GM12872 (cell line): ENCODE data around the gene UBXN10.

Experiments
- TF ChIP-seq, protein P1 (sequence below): IDR thresholded peaks from 3 replicates; pipeline ENCODE4 v1.5.1; 2011; ENCODE audit warnings: low read depth, mild to moderate bottlenecking, low read length, moderate library complexity; ENCODE audit not compliant: insufficient read depth

The UBXN10 gene

DNA sequence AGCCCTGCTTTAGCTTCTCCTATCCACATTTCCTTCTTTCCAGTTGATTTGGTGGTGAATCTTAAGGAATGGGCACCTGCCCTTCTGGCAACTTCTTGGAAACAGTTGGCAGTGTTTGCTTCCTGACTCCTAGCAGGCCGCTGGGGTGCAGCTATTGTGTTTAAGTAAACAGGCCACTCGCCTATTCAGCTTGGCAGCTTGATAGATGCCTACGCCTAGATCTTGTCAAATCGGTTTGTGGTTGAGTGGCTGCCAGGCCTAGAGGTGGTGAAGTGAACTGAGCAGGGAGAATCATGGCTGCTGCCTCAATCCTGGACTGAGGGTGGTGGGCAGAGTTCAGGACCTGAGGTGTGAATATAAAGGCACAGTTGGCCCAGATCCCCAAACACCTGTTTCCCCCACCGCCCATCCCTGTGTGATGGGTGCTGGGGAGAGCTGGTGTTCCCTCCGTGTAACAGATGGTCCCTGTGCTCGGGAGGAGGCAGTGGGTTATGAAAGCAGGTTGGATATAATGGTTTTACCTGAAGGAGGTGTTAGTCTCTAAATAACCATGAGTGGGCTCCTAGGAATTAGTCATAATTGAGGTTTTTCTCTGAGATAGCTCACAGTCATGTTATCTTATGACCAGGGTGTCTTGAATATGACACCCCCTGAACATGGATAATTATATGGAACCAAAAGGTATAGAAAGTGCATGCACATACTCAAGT lies 1.4 kb downstream of the UBXN10 start:
- TF ChIP-seq, protein P1, sequence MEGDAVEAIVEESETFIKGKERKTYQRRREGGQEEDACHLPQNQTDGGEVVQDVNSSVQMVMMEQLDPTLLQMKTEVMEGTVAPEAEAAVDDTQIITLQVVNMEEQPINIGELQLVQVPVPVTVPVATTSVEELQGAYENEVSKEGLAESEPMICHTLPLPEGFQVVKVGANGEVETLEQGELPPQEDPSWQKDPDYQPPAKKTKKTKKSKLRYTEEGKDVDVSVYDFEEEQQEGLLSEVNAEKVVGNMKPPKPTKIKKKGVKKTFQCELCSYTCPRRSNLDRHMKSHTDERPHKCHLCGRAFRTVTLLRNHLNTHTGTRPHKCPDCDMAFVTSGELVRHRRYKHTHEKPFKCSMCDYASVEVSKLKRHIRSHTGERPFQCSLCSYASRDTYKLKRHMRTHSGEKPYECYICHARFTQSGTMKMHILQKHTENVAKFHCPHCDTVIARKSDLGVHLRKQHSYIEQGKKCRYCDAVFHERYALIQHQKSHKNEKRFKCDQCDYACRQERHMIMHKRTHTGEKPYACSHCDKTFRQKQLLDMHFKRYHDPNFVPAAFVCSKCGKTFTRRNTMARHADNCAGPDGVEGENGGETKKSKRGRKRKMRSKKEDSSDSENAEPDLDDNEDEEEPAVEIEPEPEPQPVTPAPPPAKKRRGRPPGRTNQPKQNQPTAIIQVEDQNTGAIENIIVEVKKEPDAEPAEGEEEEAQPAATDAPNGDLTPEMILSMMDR: no peak

DNA sequence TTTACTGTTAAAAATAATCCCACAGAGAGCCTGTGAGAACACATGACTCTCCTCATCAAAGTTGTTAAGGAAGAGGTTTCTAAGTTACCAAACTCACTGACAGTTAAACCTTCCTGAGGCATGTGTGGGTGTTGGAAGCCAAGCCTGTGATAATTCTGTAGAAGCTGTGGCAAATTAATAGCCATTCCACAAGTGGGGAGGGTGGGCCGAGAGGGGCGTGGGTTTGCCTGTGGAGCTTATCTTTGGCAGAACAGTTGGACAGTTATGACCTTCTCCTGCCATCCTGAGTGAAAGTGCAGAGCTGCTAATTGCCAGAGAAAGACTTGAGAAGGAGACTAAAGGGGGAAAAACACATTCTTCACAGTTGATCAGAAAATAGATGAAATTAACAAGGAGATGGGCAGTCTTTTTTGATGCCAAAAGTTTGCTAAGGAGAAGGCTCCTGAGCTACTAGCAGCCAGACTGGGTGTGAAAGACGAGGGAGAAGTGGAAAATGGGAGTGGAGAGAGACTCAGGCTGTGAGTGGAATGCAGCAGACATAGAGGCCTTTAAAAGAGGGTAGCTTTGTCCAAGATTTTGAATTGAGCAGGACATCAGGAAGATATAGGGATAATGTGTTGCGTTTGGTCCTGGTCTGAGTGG lies 2.0 kb downstream of the UBXN10 start:
- TF ChIP-seq, protein P1: no peak

DNA sequence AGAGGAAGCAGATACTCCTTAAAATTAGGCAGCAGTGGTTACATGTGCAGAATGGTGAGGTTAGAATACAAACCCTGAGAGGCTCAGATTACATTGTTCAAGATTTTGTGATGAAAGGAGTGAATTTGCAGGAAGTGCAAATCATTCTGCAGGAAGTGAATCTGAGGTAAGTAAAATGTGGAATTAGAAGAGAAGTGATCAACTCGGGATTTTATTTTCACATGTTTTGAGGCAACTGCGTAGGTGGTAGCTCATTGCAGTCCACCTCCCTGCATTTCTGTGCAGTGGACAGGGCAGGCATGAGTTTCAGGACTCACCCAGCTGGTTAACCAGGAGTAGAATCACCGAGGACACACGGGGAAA lies 2.5 kb downstream of the UBXN10 start:
- TF ChIP-seq, protein P1: no peak

DNA sequence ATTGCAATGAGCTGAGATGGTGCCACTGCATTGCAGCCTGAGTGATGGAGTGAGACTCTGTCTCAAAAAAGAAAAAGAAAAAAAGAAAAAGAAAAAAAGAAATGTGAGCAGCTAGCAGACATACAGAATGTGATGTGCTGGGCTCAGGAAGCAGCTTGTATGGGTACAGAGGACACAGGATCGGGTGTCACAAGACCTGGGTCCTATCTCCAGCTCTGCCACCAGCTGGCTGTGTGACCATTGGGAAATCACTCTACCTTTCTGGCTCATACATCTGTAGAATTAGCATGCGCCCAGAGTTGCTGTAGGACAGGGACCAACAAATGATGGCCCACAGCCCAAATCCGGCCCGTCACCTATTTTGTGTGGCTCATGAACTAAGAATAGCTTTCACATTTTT lies 3.8 kb downstream of the UBXN10 start:
- TF ChIP-seq, protein P1: no peak

DNA sequence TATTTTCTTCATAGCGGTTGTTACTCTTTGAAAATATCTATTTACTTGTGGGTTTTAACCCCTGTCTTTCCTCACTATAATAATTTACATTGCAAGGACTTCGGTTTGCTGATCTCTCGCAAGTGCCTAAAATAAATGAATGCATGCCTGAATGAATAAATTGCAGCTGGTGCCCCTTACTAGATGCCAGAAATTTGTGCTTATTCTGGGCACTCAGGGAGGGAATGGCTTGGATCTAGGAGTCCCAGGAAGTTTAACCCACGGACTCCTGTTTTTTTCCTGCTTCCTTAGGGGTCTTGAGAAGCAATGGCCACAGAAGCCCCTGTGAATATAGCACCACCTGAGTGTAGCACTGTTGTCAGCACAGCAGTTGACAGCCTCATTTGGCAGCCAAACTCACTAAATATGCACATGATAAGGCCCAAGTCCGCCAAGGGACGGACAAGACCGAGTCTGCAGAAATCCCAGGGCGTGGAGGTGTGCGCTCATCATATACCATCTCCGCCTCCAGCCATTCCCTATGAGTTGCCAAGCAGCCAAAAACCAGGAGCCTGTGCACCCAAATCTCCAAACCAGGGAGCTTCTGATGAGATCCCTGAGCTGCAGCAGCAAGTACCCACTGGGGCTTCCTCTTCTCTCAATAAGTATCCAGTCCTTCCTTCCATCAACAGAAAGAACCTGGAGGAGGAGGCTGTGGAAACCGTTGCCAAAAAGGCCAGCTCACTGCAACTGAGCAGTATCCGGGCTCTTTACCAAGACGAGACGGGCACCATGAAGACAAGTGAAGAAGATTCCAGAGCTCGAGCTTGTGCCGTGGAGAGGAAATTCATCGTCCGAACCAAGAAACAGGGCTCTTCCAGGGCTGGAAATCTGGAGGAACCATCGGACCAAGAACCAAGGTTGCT lies 4.6 kb downstream of the UBXN10 start:
- TF ChIP-seq, protein P1: no peak

DNA sequence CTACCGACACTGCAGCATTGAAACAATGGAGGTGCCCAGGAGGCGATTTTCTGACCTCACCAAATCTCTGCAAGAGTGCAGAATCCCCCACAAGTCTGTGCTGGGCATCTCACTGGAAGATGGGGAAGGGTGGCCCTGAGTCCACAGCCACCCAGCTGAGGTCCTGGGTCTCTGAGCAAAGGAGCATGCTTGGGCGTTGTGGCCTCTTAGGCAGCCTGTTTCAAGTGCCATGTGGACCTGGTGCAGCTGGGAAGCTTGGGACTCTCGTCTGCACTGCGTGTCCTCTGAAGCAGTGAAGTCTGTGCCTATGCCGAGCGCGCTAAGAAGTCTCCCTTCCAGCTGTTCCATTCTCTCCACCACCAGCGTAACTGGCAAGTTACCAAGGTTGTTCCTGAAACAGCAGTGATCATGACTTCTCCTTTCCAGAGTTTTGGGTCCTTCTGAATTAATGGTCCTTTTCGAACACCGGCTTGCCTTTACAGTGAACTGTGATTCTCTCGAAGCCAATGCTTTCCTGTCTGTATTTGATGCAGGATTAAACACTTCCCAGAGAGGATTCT lies 5.5 kb downstream of the UBXN10 start:
- TF ChIP-seq, protein P1: no peak

DNA sequence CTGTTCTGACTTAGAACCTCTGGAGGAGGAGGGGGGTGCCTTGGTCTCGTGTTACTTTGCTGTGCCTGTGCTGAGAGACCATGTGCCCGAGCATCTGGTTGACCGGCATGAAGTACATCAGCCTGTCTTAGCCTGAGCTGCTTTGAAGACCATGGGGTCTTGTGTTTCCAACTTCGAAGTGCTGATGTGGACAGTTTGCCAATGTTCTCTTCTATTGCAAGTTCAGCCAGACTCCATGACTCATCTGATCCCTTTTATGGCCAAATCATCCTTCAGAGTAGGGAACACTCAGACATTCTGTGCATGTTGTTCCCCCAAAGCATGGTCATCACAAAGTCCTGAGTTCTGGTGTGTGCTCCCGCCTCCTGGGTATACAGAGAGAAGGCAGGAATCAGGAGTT lies 6.5 kb downstream of the UBXN10 start:
- TF ChIP-seq, protein P1: no peak
